NCI-H2081 (cell line): Measurements from ENCODE around the gene ZP1.
A peak's percentile ranks its signal among the peaks of the same experiment; 100 is the strongest.

Experiments used
- DNase-seq, 2 experiments: peaks; one replicate each; lab custom pipeline; 2025; lab: John Stamatoyannopoulos, UW

ZP1 gene

GRCh38 chr11:60910281-60910687 lies 42.9 kb downstream of the ZP1 start:
- DNase-seq = no peak

GRCh38 chr11:60910711-60911380 lies 43.5 kb downstream of the ZP1 start:
- DNase-seq = no peak

- no peak for DNase-seq
Measured at GRCh38 chr11:60912223-60912850, 45.0 kb downstream of the ZP1 start.

- no peak for DNase-seq
Measured at GRCh38 chr11:60912851-60913528, 45.6 kb downstream of the ZP1 start.

- peak; percentile 90 to 94 for DNase-seq
Measured at GRCh38 chr11:60913793-60914632, 46.7 kb downstream of the ZP1 start, which contains the start of gene TMEM109. Gene TMEM109, plus strand, starts transcription at chr11:60914158. Its CDS starts 5,536 bp downstream, at chr11:60919694.

- peak in 1 of 2 experiments; percentile 27 for DNase-seq
Measured at GRCh38 chr11:60914633-60915247, 47.4 kb downstream of the ZP1 start.

- peak in 1 of 2 experiments; percentile 15 for DNase-seq
Measured at GRCh38 chr11:60915248-60915914, 48.0 kb downstream of the ZP1 start.

- DNase-seq = no peak
Measured at GRCh38 chr11:60916669-60917206, 49.4 kb downstream of the ZP1 start.

GRCh38 chr11:60917267-60917666 lies 49.9 kb downstream of the ZP1 start:
- DNase-seq = no peak

- no peak for DNase-seq
Measured at GRCh38 chr11:60918251-60918938, 51.1 kb downstream of the ZP1 start.

GRCh38 chr11:60918939-60919265 lies 51.6 kb downstream of the ZP1 start:
- no peak for DNase-seq

- no peak for DNase-seq
Measured at GRCh38 chr11:60919320-60919719, 52.0 kb downstream of the ZP1 start.

GRCh38 chr11:60919956-60920355 lies 52.6 kb downstream of the ZP1 start:
- DNase-seq = no peak

- no peak for DNase-seq
Measured at GRCh38 chr11:60921259-60921658, 53.9 kb downstream of the ZP1 start.

- DNase-seq = no peak
Measured at GRCh38 chr11:60921777-60922335, 54.5 kb downstream of the ZP1 start.

GRCh38 chr11:60922906-60923305 lies 55.6 kb downstream of the ZP1 start:
- DNase-seq = no peak

- DNase-seq = no peak
Measured at GRCh38 chr11:60923326-60923725, 56.0 kb downstream of the ZP1 start.

- no peak for DNase-seq
Measured at GRCh38 chr11:60923800-60924109, 56.4 kb downstream of the ZP1 start.

- DNase-seq = peak; percentile 79 to 86
Measured at GRCh38 chr11:60924110-60924905, 57.0 kb downstream of the ZP1 start, which contains the start of gene TMEM132A. Gene TMEM132A, plus strand, starts transcription at chr11:60924460. Its CDS starts 174 bp downstream, at chr11:60924634.
